Purkinje cell (primary cell): ENCODE data around the gene CALCB. TPM values are rescaled to one million over a fixed set of nuclear protein-coding genes. Genes with fewer than 3 reads are reported as not detected.

Experiments used
- polyA plus RNA-seq: library from polyadenylated mRNA; unstranded; fragments of >200 nt; fragmentation: Nextera tagmentation; gene quantifications from 2 replicates; pipeline ENCODE4 v1.2.1, GENCODE V29; 2014

CALCB gene
- not detected in 2 replicates for polyA plus RNA-seq

GRCh38 chr11:15073361-15074205, at the start of gene CALCB:
TSS of gene CALCB (plus strand) at chr11:15073593. CDS start at chr11:15074719, 1,126 bp downstream.

GRCh38 chr11:15114501-15115475, 41.4 kb downstream of the CALCB start, which contains the start of gene INSC:
TSS of gene INSC (plus strand) at chr11:15114923. CDS start at chr11:15149175, 34,252 bp downstream.

Other genes starting within 250 kb of the CALCB start
- 11.4 and 13.6 TPM in 2 replicates for gene CYP2R1, start 181.4 kb upstream of the CALCB start, polyA plus RNA-seq
- not detected in 2 replicates for gene CALCA, start 101.2 kb upstream of the CALCB start, polyA plus RNA-seq
- 3.4 and 8.8 TPM in 2 replicates for gene INSC, start 41.3 kb downstream of the CALCB start, polyA plus RNA-seq